ENCODE measurements around the gene SARS1.
A peak's percentile ranks its signal among the peaks of the same experiment; 100 is the strongest.
"Not testable (repeated sequence)": the region's sequence is repeated elsewhere in the genome, so short reads cannot be mapped to it uniquely, and the experiment has no call there.

SARS1 gene

GRCh38 chr1:109213824-109214693, at the start of gene SARS1:
Gene SARS1, plus strand, starts transcription at chr1:109213918. Its CDS starts 75 bp downstream, at chr1:109213993.
- peak; percentile 83 for DNase-seq

DNA sequence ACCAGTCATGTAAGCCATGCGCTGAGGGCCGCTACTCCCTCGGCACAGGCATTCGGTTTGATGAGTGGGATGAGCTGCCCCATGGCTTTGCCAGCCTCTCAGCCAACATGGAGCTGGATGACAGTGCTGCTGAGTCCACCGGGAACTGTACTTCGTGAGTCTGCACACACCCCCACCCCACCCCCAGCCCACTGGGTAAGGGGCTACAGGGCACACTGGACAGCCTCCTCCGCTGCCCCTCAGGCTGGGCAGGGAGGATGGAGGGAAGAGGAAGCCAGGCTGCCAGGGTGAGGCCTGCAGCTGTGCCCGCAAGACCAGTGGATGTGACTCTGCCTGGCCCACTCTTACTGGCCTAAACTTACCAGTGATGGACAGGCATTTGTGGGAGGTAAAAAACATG, 49.2 kb upstream of the SARS1 start:
- no peak for DNase-seq

GRCh38 chr1:109167001-109167506, 46.7 kb upstream of the SARS1 start:
- no peak for DNase-seq

GRCh38 chr1:109170035-109170764, 43.5 kb upstream of the SARS1 start:
- no peak for DNase-seq

- DNase-seq = no peak
These were observed 42.1 kb upstream of the SARS1 start for GRCh38 chr1:109171646-109172045.

GRCh38 chr1:109176349-109176748, 37.4 kb upstream of the SARS1 start:
- not testable (repeated sequence) for DNase-seq

GRCh38 chr1:109180715-109181084, 33.0 kb upstream of the SARS1 start:
- DNase-seq = not testable (repeated sequence)

DNA sequence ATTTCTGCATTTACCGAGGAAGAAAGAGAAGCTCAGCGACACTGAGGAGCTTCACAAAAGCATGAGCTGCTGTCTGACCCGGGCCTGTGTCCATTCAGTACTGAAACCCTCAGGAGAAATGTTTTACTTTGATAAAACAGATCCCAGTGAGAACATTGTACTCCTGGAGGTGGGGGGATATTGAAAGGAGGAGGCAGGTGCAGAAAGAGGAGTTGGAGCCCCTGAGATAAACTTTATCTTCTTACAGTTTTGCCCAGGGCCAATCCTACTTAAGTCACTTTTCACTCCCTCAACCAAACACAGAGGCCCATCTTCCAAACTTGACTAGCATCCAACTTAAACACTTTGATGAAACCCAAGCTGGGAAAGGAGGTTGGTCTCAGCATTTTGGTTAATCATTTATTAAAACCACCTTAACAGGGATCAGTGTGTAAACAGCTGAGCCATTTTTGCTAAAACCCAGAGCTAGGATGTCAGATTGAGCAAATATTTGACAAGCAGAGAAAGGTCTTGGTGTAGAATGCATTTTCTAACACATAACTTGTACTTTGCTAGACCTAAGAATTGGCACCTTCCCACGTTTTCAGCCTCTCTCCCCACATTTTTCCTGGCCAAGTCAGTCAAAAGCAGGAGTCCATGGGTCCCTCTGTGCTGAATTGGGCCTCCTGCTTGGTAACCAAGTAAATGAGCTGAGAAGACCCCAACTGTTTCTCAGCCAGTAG, 32.5 kb upstream of the SARS1 start:
- DNase-seq = no peak

- DNase-seq = no peak
These were observed 31.9 kb upstream of the SARS1 start for GRCh38 chr1:109181807-109182163.

DNA sequence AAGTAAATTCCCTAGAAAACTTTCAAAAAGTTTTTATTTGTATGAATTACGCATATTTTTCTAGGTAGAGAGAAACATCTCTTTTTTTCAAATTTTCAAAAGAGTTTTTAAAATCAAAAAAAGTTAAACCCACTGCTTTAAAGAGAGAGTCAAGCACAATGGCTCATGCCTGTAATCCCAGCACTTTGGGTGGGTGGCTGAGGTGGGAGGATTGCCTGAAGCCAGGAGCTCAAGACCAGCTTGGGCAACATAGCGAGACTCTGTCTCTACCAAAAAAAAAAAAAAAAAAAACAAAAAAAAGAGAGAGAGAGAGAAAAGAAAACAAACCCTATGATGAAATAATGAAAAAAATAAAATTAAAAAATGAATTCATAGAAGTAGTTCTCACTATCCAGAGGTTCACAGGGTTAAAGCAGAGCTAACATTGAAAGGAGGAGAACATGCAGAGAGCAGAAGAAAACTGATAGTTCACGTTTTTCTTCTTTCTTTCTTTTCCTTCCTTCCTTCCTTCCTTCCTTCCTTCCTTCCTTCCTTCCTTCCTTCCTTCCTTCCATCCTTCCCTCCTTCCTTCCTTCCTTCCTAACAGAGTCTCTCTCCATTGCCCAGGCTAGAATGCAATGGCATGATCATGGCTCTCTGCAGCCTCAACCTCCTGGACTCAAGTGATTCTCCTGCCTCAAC, 30.5 kb upstream of the SARS1 start:
- DNase-seq = no peak

DNA sequence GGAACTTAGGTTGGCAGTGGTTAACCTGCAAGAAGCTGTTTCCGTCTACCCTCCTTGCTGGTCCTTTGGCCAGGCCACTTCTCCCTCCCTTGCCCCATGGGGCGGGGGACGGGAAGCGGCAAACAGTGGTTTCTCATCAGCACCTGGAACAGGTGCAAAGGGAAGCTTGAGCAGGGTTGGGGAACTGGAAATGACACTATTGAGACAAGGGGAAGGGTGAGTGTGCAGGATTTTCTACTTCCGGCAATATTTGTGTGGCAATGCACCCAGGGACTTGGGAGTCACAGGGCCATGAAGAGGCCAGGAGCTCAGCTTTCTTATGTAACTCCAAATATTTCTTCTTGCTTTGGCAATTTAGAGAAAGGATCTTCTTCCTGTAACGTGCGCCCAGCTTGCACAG, 29.0 kb upstream of the SARS1 start:
- DNase-seq = no peak

DNA sequence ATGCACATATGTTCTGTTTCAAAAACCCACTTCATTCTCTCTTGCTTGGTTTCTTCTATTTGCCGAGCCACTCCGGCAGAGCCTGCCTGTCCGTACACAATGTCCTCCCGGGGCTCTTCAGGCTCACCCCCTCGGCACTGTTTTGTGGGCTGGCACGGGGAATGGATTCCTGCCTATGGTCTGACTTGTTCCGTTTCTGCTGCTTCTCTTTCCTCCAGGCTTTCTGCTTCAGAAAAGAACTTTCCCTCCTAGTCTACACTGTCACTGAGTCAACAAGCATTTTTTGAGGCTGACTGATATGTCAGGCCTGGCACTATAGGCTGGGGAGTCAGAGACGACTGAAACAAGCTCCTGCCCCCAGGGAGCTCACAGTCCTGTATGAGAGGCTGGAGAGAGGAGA, 28.4 kb upstream of the SARS1 start:
- no peak for DNase-seq

DNA sequence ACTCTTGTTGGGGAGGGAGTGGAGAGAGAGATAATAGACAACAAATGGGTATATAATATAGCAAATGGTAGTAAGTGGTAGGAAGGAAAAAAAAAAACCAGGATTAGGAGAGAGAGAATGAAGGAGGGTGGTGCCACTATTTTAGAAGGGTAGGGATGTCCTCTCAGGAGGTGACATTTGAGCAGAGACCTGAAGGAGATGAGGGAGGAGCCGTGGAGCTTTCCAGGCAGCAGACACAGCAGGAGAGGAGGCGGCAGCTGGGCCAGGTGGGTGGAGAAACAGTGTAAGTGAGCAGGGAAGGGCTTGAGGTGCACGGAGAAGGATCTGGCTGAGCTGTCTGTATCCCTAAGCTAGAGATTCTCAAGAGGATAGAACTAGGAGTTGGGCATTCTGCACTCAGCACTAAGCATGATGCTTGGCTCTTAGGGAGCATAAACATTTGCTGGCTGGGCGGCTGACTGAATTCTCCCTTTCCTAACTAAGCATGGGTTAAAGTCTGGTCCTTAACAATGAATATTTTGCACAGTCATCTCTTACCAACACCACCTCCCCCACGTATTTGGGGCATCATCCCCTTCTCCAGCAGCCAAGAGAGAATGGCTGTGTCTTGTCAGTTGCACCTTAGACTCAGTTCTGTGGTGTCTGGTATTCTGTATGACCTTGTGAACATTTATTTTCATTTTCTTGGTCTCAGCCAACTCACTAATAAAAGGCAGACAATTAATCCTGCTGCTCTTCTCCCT, 27.6 kb upstream of the SARS1 start:
- no peak for DNase-seq

DNA sequence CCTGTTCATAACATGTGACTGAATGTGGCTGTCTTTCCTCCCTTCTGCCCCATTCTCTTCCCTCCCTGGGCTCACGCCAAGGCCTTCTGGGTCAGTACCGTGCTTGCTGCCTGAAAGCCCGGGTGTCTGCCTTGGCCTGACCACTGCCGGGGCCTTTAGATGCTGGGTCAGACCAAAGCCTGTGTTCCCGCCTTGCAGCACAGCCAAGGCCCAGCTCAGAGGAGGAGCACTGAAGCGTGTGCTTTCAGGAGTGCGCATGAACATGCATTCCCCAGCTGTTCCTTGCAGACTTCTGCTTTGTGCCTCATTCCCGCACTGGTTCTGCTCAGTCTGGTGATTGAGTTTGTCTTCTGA, 27.0 kb upstream of the SARS1 start:
- DNase-seq = no peak

DNA sequence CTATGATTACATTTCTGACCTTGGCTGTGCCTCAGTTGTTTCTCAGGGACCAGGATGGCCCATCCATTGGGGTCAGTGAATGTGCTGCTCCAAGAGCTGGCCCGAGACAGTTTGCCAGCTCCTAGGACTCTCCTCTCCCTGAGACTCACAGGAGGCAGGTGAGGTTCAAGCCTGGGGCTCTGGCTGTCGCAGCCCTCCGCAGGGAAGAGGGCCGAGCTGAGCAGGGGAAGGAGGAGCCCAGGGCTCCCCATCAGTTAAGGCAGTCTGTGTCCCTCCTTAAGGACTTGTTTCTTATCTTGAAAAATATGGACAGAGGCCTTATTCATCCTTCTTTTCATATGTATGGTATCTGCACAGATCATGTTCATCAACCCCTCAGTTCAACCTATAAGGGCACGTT, 26.6 kb upstream of the SARS1 start:
- no peak for DNase-seq

DNA sequence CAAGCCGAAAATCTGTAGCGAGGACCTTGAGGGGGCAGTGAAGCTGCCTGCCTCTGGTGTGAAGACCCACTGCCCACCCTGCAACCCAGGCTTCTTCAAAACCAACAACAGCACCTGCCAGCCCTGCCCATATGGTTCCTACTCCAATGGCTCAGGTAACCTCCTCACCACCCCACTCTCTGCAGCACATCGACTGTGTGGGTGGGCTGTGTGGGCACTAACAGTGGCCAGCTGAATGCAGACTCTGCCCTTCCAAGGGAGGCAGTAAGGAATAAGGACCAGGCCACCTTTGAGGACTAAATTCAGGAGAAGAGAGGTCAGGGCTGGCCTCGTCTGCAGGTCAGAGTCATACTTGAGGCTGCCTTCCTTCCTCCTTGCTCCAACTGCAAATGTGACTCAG, 25.5 kb upstream of the SARS1 start:
- no peak for DNase-seq

DNA sequence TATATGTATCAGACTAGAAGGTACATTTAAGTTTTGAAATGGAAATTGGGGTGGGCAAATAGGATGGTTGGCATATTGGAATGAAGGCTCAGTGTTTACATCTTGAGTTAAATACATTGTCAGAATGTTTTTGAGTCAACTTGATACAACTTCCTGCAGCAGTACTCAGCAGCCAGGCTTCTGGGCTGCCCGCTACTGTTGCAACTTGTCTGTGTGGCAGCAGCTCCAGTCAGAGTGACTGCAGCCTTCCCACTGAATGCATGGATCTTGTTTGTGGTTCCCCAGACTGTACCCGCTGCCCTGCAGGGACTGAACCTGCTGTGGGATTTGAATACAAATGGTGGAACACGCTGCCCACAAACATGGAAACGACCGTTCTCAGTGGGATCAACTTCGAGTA, 24.9 kb upstream of the SARS1 start:
- no peak for DNase-seq

DNA sequence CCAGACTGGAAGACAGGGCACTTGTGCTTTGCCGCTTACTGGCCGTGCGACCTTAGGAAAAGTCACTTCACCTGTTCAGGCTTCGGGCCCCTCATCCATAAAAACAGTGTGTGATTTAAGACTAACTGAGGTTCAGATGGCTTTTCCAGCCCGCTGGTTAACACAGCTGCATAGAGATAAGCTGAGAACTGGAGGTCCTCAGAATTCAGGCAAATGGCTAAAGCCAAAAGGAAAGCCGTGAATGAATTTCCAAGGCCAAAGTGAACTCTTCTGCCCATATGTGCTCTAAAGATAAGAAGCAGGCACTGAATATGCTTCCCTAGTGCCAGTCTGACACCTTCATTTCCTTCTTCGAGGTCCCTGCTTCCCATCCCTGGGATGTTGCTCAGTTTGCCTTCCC, 23.5 kb upstream of the SARS1 start:
- no peak for DNase-seq

GRCh38 chr1:109191377-109191776, 22.3 kb upstream of the SARS1 start:
- no peak for DNase-seq

DNA sequence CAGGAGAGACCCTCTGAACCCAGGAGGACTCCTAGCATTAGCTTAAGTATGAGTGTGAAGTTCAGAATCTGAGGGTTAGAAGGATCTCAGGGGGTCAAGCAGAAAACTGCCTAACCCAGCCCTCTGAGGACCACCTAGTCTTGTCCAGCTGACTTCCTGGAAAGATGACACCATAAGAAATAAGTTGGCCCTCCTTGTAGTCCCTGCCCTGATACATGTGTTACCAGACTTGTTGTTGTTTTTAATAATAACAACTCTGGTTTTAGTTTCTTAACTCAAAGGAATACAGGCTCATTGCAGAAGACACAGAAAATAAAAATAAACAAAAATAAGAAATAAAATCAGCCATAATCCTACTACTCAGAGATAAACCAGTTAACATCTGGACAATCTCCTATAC, 21.8 kb upstream of the SARS1 start:
- DNase-seq = no peak

- DNase-seq = no peak
These were observed 21.3 kb upstream of the SARS1 start for GRCh38 chr1:109192433-109192832.
